GM23248 (cell line): ENCODE measurements around the gene ATXN7. TPM values are rescaled to one million over a fixed set of nuclear protein-coding genes. Genes with fewer than 3 reads are reported as not detected.
A peak's percentile ranks its signal among the peaks of the same experiment; 100 is the strongest.

ENCODE experiments used
- DNase-seq: peaks from one replicate; pipeline ENCODE4 v3.0.0-alpha.2; 2015
- H2AFZ ChIP-seq: fragments of 200-600 bp; sonication (generic); 2 replicates; pipeline ENCODE4 v1.6.1; 2016; ENCODE audit warnings: antibody characterized with exemption
- H3F3A ChIP-seq: fragments of 200-600 bp; sonication (generic); 2 replicates; pipeline ENCODE4 v1.6.1; 2016; ENCODE audit warnings: mild to moderate bottlenecking, antibody characterized with exemption, mixed run types; ENCODE audit not compliant: insufficient read depth
- H3K27ac ChIP-seq: fragments of 200-600 bp; sonication (generic); 2 replicates; pipeline ENCODE4 v1.5.1; 2016; ENCODE audit warnings: mild to moderate bottlenecking
- H3K27me3 ChIP-seq: fragments of 200-600 bp; sonication (generic); replicated peaks from 2 replicates; pipeline ENCODE4 v1.6.1; 2016; ENCODE audit warnings: mild to moderate bottlenecking; ENCODE audit not compliant: insufficient read depth
- H3K36me3 ChIP-seq: fragments of 200-600 bp; sonication (generic); 2 replicates; pipeline ENCODE4 v1.6.1; 2016; ENCODE audit warnings: low read depth, mild to moderate bottlenecking
- H3K4me1 ChIP-seq: fragments of 200-600 bp; sonication (generic); 2 replicates; pipeline ENCODE4 v1.6.1; 2016; ENCODE audit warnings: mild to moderate bottlenecking; ENCODE audit not compliant: insufficient read depth
- H3K4me2 ChIP-seq: fragments of 200-600 bp; sonication (generic); one replicate; pipeline ENCODE4 v1.6.1; 2016; ENCODE audit warnings: mild to moderate bottlenecking; ENCODE audit not compliant: unreplicated experiment
- H3K4me3 ChIP-seq: fragments of 200-600 bp; sonication (generic); 2 replicates; pipeline ENCODE4 v1.5.1; 2016; ENCODE audit warnings: mild to moderate bottlenecking
- H3K79me2 ChIP-seq: fragments of 200-600 bp; sonication (generic); 2 replicates; pipeline ENCODE4 v1.6.1; 2016; ENCODE audit warnings: mild to moderate bottlenecking; ENCODE audit not compliant: insufficient read depth
- H3K9ac ChIP-seq: fragments of 200-600 bp; sonication (generic); 2 replicates; pipeline ENCODE4 v1.6.1; 2016; ENCODE audit warnings: mild to moderate bottlenecking
- H3K9me2 ChIP-seq: fragments of 200-600 bp; sonication (generic); 2 replicates; pipeline ENCODE4 v1.6.1; 2016; ENCODE audit warnings: mixed run types, mild to moderate bottlenecking, moderate library complexity; ENCODE audit not compliant: insufficient read depth
- H3K9me3 ChIP-seq: fragments of 200-600 bp; sonication (generic); one replicate; pipeline ENCODE4 v1.6.1; 2017; ENCODE audit warnings: low read depth
- H4K20me1 ChIP-seq: fragments of 200-600 bp; sonication (generic); 2 replicates; pipeline ENCODE4 v1.6.0; 2016; ENCODE audit not compliant: insufficient read depth
- EZH2 ChIP-seq: fragments of 200-600 bp; sonication (generic); IDR thresholded peaks from 2 replicates; pipeline ENCODE4 v1.6.1; 2018; ENCODE audit warnings: antibody characterized with exemption, mild to moderate bottlenecking; ENCODE audit not compliant: insufficient read depth, poor library complexity, severe bottlenecking
- EZH2phosphoT487 ChIP-seq: fragments of 200-600 bp; sonication (generic); IDR thresholded peaks from 2 replicates; pipeline ENCODE4 v1.6.1; 2018; ENCODE audit warnings: antibody characterized with exemption, moderate library complexity, mild to moderate bottlenecking, low read depth; ENCODE audit not compliant: insufficient read depth
- WGBS, 2 experiments: methylation state at CpG; one replicate each; pipeline ENCODE4 v1.1.6; 2015 to 2017; ENCODE audit warnings: low lambda C conversion rate in 2 of 2, low coverage in 1 of 2; ENCODE audit errors: missing lambda C conversion rate in 2 of 2; 5-methylcytosine and 5-hydroxymethylcytosine counted together
- in situ Hi-C: fragments of 300-500 bp; cut with MboI; formaldehyde crosslinking; loops from 2 replicates; pipeline ENCODE4 v1.15.0; 2020
- polyA plus RNA-seq: library from polyadenylated mRNA; unstranded; fragments of >200 nt; fragmentation: Nextera tagmentation; extraction: Ambion mirVana; gene quantifications from 2 replicates; pipeline ENCODE4 v1.2.1, GENCODE V29; 2016
- total RNA-seq: library from RNA; depleted of rRNA; stranded (reverse); fragments of >200 nt; shearing (Covaris generic); gene quantifications from 2 replicates; pipeline ENCODE4 v1.2.3, GENCODE V29; 2014

ATXN7 gene
- total and polyA plus RNA-seq, 2 experiments from 2014 or later: 2.4 to 3.9 TPM

DNA sequence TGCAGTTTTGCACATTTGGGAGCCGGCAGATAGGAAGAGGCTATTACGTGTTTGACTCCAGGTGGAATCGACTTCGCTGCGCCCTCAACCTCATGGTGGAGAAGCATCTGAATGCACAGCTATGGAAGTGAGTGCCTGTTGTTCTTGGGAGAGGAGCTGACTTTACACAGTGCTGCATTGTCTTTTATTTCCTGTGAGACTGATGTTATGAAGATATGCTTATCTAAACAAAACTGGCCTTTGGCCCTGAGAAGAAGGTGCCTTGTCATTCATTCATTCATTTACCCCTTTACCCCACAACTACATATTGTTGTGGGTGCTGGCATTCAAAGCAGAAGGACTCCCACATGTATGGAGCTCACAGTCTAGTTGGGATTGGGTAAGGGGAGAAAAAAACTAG is 127.1 kb downstream of the ATXN7 start:
- 97 to 98% methylated on average over 5 of the region's 5 CpGs for WGBS, 2 experiments
- no peak overlapping the region for H3K4me2 ChIP-seq
- no peak for DNase-seq
- H4K20me1 ChIP-seq: no peaks in the 10 kb centered on the region
- no peaks in the 10 kb centered on the region for H3K27me3 ChIP-seq
- no peak overlapping the region for H3K4me3 ChIP-seq
- no peaks in the 10 kb centered on the region for H3K4me1 ChIP-seq
- peaks cover 60% of the 10 kb centered on the region for H3K36me3 ChIP-seq
- in situ Hi-C loops: loop anchor here (25.0 kb wide), 1 partner anchor 628 kb away; no protein-coding TSS in a partner anchor
- H3K27ac ChIP-seq: no peak overlapping the region
- no peaks in the 10 kb centered on the region for H3K9me2 ChIP-seq
- no peaks in the 10 kb centered on the region for H3K9me3 ChIP-seq
- no peak overlapping the region for H2AFZ ChIP-seq
- TF ChIP-seq EZH2 (no peak), EZH2phosphoT487 (no peak)
- H3K79me2 ChIP-seq: peaks cover 20% of the 10 kb centered on the region
- H3F3A ChIP-seq: peaks cover 9% of the 10 kb centered on the region
- H3K9ac ChIP-seq: no peak overlapping the region

DNA sequence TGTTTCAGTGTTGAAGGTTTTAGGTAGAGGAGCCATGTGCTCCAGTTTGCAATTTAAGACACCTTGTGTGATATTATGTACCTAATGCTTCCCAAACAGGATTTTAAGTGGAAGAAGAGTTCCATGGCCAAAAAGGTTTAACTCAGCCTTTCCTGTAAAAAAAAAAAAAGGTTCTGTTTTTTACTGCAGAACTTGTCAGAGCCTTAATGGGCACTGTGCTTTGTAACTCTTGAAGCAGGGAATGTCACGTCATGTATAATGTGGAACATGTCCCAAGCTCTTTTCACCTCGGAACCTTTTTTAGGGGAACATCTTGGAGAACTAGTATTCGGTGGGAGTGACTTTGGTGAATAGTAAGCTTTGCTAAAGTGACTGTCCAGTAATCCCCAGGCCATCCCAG is 128.0 kb downstream of the ATXN7 start:
- WGBS, 2 experiments: 72 to 84% methylated on average over 3 of the region's 3 CpGs
- H2AFZ ChIP-seq: no peak overlapping the region
- no peak overlapping the region for H3K4me2 ChIP-seq
- H3K27ac ChIP-seq: no peak overlapping the region
- no peaks in the 10 kb centered on the region for H3K9me3 ChIP-seq
- H4K20me1 ChIP-seq: no peaks in the 10 kb centered on the region
- no peak overlapping the region for H3K9ac ChIP-seq
- H3K9me2 ChIP-seq: no peaks in the 10 kb centered on the region
- peaks cover 70% of the 10 kb centered on the region for H3K36me3 ChIP-seq
- H3K4me3 ChIP-seq: no peak overlapping the region
- no peaks in the 10 kb centered on the region for H3K4me1 ChIP-seq
- H3F3A ChIP-seq: peaks cover 9% of the 10 kb centered on the region
- peaks cover 11% of the 10 kb centered on the region for H3K79me2 ChIP-seq
- TF ChIP-seq EZH2: no peak
- in situ Hi-C loops: loop anchor here (25.0 kb wide), 1 partner anchor 629 kb away; no protein-coding TSS in a partner anchor
- DNase-seq: no peak
- no peaks in the 10 kb centered on the region for H3K27me3 ChIP-seq

DNA sequence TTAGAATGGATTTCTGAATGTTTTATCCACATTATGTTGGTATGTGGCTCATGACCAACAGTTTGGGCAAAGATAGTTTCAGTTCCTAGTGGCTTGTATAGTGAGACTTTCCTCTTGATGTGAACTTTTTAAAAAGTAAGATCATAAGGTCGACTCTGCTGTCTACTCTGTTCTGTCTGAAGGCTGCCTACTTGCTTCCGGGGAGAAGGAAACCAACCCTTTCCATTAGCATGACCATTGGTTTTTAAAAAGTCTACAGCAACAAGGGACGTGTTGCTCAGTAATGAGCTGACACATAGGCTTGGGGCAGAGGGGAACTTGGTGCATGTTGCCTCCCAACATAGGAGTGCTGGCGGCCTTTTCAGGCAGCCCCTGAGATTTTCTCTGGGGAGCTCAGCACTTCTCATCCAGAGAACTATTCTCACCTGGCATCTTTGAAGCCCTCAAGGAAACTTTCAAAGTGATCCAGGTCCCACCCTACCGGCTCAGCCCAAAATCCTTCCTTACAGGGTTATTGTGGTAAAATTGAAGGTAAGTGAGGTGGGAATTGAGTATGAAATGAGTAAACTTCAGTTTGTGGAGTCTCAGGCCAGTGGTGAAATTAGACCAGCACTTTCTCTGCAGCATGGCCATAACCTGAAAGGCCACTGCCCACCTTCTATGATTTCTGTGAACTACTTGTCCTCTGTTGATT is 129.0 kb downstream of the ATXN7 start:
- no peak for DNase-seq
- H3K79me2 ChIP-seq: peaks cover 6% of the 10 kb centered on the region
- no peaks in the 10 kb centered on the region for H3K9me3 ChIP-seq
- peaks cover 9% of the 10 kb centered on the region for H3F3A ChIP-seq
- H2AFZ ChIP-seq: no peak overlapping the region
- no peak overlapping the region for H3K9ac ChIP-seq
- peaks cover 69% of the 10 kb centered on the region for H3K36me3 ChIP-seq
- H3K27ac ChIP-seq: no peak overlapping the region
- no peaks in the 10 kb centered on the region for H3K9me2 ChIP-seq
- no peaks in the 10 kb centered on the region for H3K4me1 ChIP-seq
- H3K4me2 ChIP-seq: no peak overlapping the region
- in situ Hi-C loops: loop anchor here (25.0 kb wide), 1 partner anchor 630 kb away; no protein-coding TSS in a partner anchor
- TF ChIP-seq EZH2 (no peak), EZH2phosphoT487 (no peak)
- WGBS, 2 experiments: 75 to 77% methylated on average over 5 of the region's 5 CpGs
- H4K20me1 ChIP-seq: no peaks in the 10 kb centered on the region
- H3K4me3 ChIP-seq: no peak overlapping the region
- no peaks in the 10 kb centered on the region for H3K27me3 ChIP-seq

DNA sequence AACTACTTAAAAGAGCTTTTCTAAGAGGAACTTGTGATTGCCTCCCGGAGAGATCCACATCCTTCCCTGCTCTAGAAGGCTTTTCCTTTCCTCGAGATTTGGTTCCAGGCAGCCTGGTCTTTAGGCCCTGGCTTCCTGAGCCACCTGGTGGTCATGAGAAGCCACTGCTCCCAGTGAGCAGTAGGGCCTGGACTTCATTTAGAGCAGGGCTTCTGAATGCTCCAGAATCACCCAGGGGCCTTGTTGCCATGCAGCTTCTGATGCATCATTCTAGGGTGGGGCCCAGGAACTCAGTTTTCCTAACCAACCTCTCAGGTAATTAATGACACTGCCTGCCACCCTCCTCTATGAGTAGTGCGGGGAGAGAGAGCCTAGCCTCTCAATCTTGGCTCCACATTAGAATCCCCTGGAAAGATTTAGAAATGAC is 130.0 kb downstream of the ATXN7 start:
- Histone ChIP-seq H3K4me1 (no peaks in the 10 kb centered on the region), H3K79me2 (peaks cover 9% of the 10 kb centered on the region; the same call in 1 of the 2 replicates), H3K36me3 (peaks cover 66% of the 10 kb centered on the region), H3K4me2 (no peak overlapping the region), H3K4me3 (no peak overlapping the region), H4K20me1 (no peaks in the 10 kb centered on the region), H3K9me3 (no peaks in the 10 kb centered on the region), H3K27ac (no peak overlapping the region), H3K9ac (0 out of 2 replicates have a peak overlapping the region, but pooled peaks have one; percentile 18), H3K9me2 (no peaks in the 10 kb centered on the region), H3K27me3 (no peaks in the 10 kb centered on the region), H2AFZ (no peak overlapping the region), H3F3A (peaks cover 9% of the 10 kb centered on the region)
- WGBS, 2 experiments: 35 to 37% methylated on average over 3 of the region's 3 CpGs
- no peak for TF ChIP-seq EZH2phosphoT487
- TF ChIP-seq EZH2: no peak
- DNase-seq: peak; percentile 92
- in situ Hi-C loops: loop anchor here (25.0 kb wide), 1 partner anchor 631 kb away; no protein-coding TSS in a partner anchor
